NK-92 treated with Interleukin-12 subunit alpha and Interleukin-12 subunit beta, amount 100 ng/mL, for 24 hours (cell line): ENCODE measurements around the gene SCT.
"Not testable (repeated sequence)": the region's sequence is repeated elsewhere in the genome, so short reads cannot be mapped to it uniquely, and the experiment has no call there.

Experiments used
- DNase-seq: peaks from one replicate; lab custom pipeline; 2025; lab: John Stamatoyannopoulos, UW

Gene SCT

GRCh38 chr11:626475-627307 is at the start of gene SCT:
TSS of gene SCT (minus strand) at chr11:627181. CDS start at chr11:627143, 38 bp downstream.
- no peak for DNase-seq

GRCh38 chr11:674406-674805 is 47.4 kb upstream of the SCT start:
- DNase-seq = no peak

GRCh38 chr11:673866-674265 is 46.9 kb upstream of the SCT start:
- DNase-seq = no peak

GRCh38 chr11:665704-666281 is 38.8 kb upstream of the SCT start:
- no peak for DNase-seq

- DNase-seq = no peak
Measured at GRCh38 chr11:665062-665703, 38.2 kb upstream of the SCT start.

- DNase-seq = no peak
Measured at GRCh38 chr11:662689-663274, 35.8 kb upstream of the SCT start.

- DNase-seq = no peak
Measured at GRCh38 chr11:660681-661444, 33.9 kb upstream of the SCT start.

GRCh38 chr11:660281-660680 is 33.3 kb upstream of the SCT start:
- DNase-seq = no peak

GRCh38 chr11:659532-660085 is 32.6 kb upstream of the SCT start:
- no peak for DNase-seq

- no peak for DNase-seq
Measured at GRCh38 chr11:657691-658126, 30.7 kb upstream of the SCT start.

- DNase-seq = no peak
Measured at GRCh38 chr11:656866-657265, 29.9 kb upstream of the SCT start.

GRCh38 chr11:656426-656825 is 29.4 kb upstream of the SCT start:
- no peak for DNase-seq

- DNase-seq = no peak
Measured at GRCh38 chr11:655036-655726, 28.2 kb upstream of the SCT start.

GRCh38 chr11:654444-654843 is 27.5 kb upstream of the SCT start:
- not testable (repeated sequence) for DNase-seq

GRCh38 chr11:653837-654236 is 26.9 kb upstream of the SCT start:
- DNase-seq = no peak

GRCh38 chr11:653136-653535 is 26.2 kb upstream of the SCT start:
- DNase-seq = not testable (repeated sequence)

- no peak for DNase-seq
Measured at GRCh38 chr11:650482-650881, 23.5 kb upstream of the SCT start.

GRCh38 chr11:647672-648158 is 20.7 kb upstream of the SCT start:
- not testable (repeated sequence) for DNase-seq

- no peak for DNase-seq
Measured at GRCh38 chr11:646214-646613, 19.2 kb upstream of the SCT start.

GRCh38 chr11:645536-645935 is 18.6 kb upstream of the SCT start:
- no peak for DNase-seq
